Fibroblast of gingiva (primary cell): ENCODE results near the gene CXCL16.
"Not testable (repeated sequence)": the region's sequence is repeated elsewhere in the genome, so short reads cannot be mapped to it uniquely, and the experiment has no call there.

Experiments
- DNase-seq: peaks from one replicate; pipeline ENCODE4 v3.0.0-alpha.2; 2011; ENCODE audit warnings: low read depth

CXCL16 gene

GRCh38 chr17:4721203-4722135, 18.3 kb downstream of the CXCL16 start:
- DNase-seq: no peak

- DNase-seq: no peak
These were observed 18.9 kb downstream of the CXCL16 start for GRCh38 chr17:4720787-4721186.

GRCh38 chr17:4719684-4720221, 20.0 kb downstream of the CXCL16 start:
- no peak for DNase-seq

- DNase-seq: no peak
These were observed 20.6 kb downstream of the CXCL16 start for GRCh38 chr17:4719146-4719545.

GRCh38 chr17:4718276-4718675, 21.5 kb downstream of the CXCL16 start:
- no peak for DNase-seq

- DNase-seq: no peak
These were observed 21.9 kb downstream of the CXCL16 start for GRCh38 chr17:4717791-4718190.

GRCh38 chr17:4716081-4716480, 23.6 kb downstream of the CXCL16 start:
- DNase-seq: no peak

- no peak for DNase-seq
These were observed 24.5 kb downstream of the CXCL16 start for GRCh38 chr17:4715063-4715744.

- not testable (repeated sequence) for DNase-seq
These were observed 25.2 kb downstream of the CXCL16 start for GRCh38 chr17:4714340-4715062.

- DNase-seq: no peak
These were observed 27.2 kb downstream of the CXCL16 start for GRCh38 chr17:4712526-4712925.

- no peak for DNase-seq
These were observed 28.0 kb downstream of the CXCL16 start for GRCh38 chr17:4711661-4712181.

- DNase-seq: no peak
These were observed 28.8 kb downstream of the CXCL16 start for GRCh38 chr17:4710693-4711634.

- peak; percentile 98 for DNase-seq
These were observed 29.7 kb downstream of the CXCL16 start, which contains the start of gene ARRB2 for GRCh38 chr17:4709794-4710692. Gene ARRB2 (plus strand): TSS chr17:4710632. CDS start chr17:4710722, 90 bp downstream.

GRCh38 chr17:4708436-4708835, 31.3 kb downstream of the CXCL16 start:
- DNase-seq: no peak

- no peak for DNase-seq
These were observed 33.6 kb downstream of the CXCL16 start for GRCh38 chr17:4706121-4706520.

- no peak for DNase-seq
These were observed 34.7 kb downstream of the CXCL16 start for GRCh38 chr17:4704991-4705390.

GRCh38 chr17:4704574-4704907, 35.2 kb downstream of the CXCL16 start:
- not testable (repeated sequence) for DNase-seq

- DNase-seq: no peak
These were observed 36.4 kb downstream of the CXCL16 start for GRCh38 chr17:4703330-4703691.

GRCh38 chr17:4701116-4701515, 38.6 kb downstream of the CXCL16 start:
- no peak for DNase-seq
